Endothelial cell (in vitro differentiated cells): ENCODE data around the gene TTC7B. TPM values are rescaled to one million over a fixed set of nuclear protein-coding genes. Genes with fewer than 3 reads are reported as not detected.

Experiments
- DNase-seq: peaks from one replicate; pipeline ENCODE4 v3.0.0; 2021; ENCODE audit warnings: low spot score
- H3K27ac Mint-ChIP-seq: one replicate; pipeline ENCODE4 v1.8.0; 2021; ENCODE audit warnings: mixed read lengths, inconsistent platforms; ENCODE audit not compliant: unreplicated experiment
- H3K27me3 Mint-ChIP-seq: one replicate; pipeline ENCODE4 v1.8.0; 2021; ENCODE audit warnings: mild to moderate bottlenecking, moderate library complexity, mixed read lengths, inconsistent platforms; ENCODE audit not compliant: unreplicated experiment
- H3K36me3 Mint-ChIP-seq: one replicate; pipeline ENCODE4 v1.8.0; 2021; ENCODE audit warnings: mild to moderate bottlenecking, low read depth, mixed read lengths, inconsistent platforms; ENCODE audit not compliant: unreplicated experiment
- H3K4me1 Mint-ChIP-seq: one replicate; pipeline ENCODE4 v1.8.0; 2021; ENCODE audit warnings: mild to moderate bottlenecking, mixed read lengths, inconsistent platforms; ENCODE audit not compliant: unreplicated experiment
- H3K4me3 Mint-ChIP-seq: one replicate; pipeline ENCODE4 v1.8.0; 2021; ENCODE audit warnings: mild to moderate bottlenecking, mixed read lengths, inconsistent platforms; ENCODE audit not compliant: unreplicated experiment
- H3K9me3 Mint-ChIP-seq: one replicate; pipeline ENCODE4 v1.8.0; 2021; ENCODE audit warnings: mixed read lengths, inconsistent platforms; ENCODE audit not compliant: unreplicated experiment
- total RNA-seq: library from RNA; stranded (reverse); fragmentation: NEBNext Ultra II Directional; extraction: Animal tissue kit (Norgen Biotek cat#: 25700); gene quantifications from one replicate; pipeline ENCODE4 v1.2.1, GENCODE V29; 2021; ENCODE audit not compliant: unreplicated experiment
- TF ChIP-seq, protein P1 (sequence below): fragments of 200-600 bp; sonication (generic); IDR thresholded peaks from one replicate; pipeline ENCODE4 v1.5.0; 2021; ENCODE audit warnings: antibody characterized with exemption; ENCODE audit not compliant: unreplicated experiment

Gene TTC7B
- total RNA-seq, 1 donor from 2014 or later: 93.5 TPM

DNA sequence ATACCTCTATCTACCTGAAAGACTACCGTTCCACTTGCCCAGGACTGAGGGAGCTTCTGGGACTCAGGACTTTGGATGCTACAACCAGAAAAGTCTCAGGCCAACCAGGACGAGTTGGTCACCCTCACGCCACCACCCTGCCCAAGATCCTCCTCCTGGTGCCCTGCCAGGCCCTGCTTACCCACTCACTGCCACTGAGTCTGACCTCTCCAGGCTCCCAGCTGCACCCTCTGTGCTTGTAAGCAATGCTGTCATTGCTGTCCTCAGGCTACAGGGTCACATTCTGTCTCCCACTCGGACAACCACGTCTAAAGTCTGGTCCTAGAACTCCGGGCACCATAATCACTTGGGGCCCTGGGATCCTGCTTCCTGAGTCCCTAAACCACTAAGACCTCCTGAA lies 9.2 kb downstream of the TTC7B start:
- Mint-ChIP-seq H3K4me3 (peak overlapping the region; percentile 70), H3K9me3 (no peaks in the 10 kb centered on the region), H3K27ac (peak overlapping the region; percentile 42), H3K36me3 (peaks cover 9% of the 10 kb centered on the region), H3K27me3 (peaks cover 19% of the 10 kb centered on the region), H3K4me1 (peaks cover 28% of the 10 kb centered on the region)
- no peak for DNase-seq
- TF ChIP-seq, protein P1, sequence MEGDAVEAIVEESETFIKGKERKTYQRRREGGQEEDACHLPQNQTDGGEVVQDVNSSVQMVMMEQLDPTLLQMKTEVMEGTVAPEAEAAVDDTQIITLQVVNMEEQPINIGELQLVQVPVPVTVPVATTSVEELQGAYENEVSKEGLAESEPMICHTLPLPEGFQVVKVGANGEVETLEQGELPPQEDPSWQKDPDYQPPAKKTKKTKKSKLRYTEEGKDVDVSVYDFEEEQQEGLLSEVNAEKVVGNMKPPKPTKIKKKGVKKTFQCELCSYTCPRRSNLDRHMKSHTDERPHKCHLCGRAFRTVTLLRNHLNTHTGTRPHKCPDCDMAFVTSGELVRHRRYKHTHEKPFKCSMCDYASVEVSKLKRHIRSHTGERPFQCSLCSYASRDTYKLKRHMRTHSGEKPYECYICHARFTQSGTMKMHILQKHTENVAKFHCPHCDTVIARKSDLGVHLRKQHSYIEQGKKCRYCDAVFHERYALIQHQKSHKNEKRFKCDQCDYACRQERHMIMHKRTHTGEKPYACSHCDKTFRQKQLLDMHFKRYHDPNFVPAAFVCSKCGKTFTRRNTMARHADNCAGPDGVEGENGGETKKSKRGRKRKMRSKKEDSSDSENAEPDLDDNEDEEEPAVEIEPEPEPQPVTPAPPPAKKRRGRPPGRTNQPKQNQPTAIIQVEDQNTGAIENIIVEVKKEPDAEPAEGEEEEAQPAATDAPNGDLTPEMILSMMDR: no peak

DNA sequence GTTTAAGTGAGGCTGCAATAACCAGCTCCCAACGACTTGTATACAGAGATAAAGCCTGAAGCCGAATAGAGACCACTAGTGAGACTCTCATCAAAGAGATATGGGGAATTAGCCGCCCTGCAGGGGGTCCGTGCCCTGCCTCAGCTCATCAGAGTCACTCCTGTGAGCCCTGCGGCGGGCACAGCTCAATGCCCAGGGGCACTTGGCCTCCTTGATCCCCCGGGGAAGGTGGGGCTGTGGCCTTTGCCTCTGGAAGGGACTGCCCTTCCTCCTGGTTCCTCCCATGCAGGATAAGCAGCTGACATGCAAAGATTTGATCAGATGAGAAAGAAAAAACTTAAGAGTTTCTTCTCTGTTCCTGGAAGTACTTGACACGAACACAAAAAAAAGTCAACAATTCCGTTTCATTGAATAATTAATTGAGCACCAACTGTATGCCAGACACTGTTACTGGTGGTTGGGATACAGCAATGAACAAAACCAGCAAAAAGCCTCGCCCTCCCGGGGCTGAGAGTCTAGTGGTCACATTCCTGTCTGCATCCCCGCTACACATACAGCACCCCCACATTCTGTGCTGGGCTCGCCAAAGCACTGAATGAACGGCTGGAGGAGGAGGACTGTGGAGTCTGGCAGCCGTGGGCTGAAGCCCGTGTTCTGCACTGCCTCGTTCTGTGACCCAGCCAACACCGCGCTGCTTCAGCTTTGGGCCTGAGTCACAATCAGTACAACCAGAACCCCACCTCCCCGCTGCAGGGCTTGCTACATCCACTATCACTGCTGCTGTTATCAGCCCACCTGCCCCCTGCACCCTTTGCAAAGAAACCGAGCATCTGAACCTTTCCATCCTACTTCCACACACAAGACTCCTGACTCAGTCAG lies 10.3 kb downstream of the TTC7B start:
- Mint-ChIP-seq H3K36me3 (peaks cover 8% of the 10 kb centered on the region), H3K4me1 (peaks cover 36% of the 10 kb centered on the region), H3K27ac (peak overlapping the region; percentile 42), H3K27me3 (peaks cover 26% of the 10 kb centered on the region), H3K9me3 (no peaks in the 10 kb centered on the region), H3K4me3 (no peak overlapping the region)
- no peak for DNase-seq
- TF ChIP-seq, protein P1: no peak

DNA sequence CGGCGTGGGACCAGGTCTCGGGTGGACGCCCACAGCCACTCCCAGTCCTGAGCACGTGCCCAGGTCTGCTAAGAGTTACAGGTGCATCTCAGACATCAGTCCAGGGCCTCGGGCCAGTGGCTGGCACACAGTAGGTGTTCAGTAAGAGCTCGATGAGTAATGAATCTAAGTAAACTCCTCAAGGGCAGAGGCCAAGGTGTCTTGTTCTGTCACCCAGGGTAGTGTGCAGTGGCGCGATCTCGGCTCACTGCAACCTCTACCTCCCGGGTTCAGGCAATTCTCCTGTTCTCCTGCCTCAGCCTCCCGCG lies 11.2 kb downstream of the TTC7B start:
- TF ChIP-seq, protein P1: no peak
- Mint-ChIP-seq H3K4me3 (no peak overlapping the region), H3K27ac (peak overlapping the region; percentile 30), H3K9me3 (no peaks in the 10 kb centered on the region), H3K27me3 (peaks cover 26% of the 10 kb centered on the region), H3K4me1 (peaks cover 39% of the 10 kb centered on the region), H3K36me3 (peaks cover 8% of the 10 kb centered on the region)
- no peak for DNase-seq

DNA sequence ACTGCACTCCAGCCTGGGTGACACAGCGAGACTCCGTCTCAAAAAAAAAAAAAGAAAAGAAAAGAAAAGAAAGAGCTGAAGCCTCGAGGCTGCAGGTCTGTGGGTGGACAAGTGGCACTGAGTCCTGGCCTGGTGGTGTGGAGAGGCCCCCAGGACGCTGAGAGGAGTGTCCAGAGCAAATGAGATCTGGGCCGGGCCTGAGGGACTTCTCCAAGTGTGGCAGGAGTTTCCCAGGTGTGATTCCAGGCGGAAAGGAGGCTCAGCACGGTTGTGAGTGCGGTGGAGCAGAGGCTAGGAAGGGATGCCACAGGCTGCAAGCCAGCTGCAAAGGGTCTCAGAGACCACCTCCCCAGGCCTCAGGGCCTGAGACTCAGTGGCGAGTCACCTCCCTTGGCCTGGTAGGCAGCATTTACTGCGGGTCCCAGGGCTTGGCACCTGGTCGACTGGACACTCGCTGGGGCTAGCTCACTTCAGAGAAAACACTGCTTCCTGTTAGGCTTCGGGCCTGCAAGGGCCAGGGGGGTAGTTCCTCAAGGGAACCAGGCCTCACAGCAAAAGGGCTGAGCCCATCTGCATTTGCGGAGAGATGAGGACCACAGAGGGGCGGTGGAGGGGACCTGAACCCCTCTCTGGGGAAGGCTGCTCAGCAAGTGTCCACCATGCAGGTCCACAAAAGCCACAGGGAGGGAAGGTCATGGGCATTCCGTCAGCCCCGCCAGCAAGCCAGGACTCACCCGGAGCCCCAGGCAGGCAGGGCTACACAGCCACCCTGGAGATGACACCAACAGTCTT lies 11.7 kb downstream of the TTC7B start:
- Mint-ChIP-seq H3K4me3 (no peak overlapping the region), H3K27ac (peak overlapping the region; percentile 96), H3K36me3 (peaks cover 9% of the 10 kb centered on the region), H3K4me1 (peaks cover 42% of the 10 kb centered on the region), H3K9me3 (no peaks in the 10 kb centered on the region), H3K27me3 (peaks cover 26% of the 10 kb centered on the region)
- TF ChIP-seq, protein P1: no peak
- DNase-seq: no peak

DNA sequence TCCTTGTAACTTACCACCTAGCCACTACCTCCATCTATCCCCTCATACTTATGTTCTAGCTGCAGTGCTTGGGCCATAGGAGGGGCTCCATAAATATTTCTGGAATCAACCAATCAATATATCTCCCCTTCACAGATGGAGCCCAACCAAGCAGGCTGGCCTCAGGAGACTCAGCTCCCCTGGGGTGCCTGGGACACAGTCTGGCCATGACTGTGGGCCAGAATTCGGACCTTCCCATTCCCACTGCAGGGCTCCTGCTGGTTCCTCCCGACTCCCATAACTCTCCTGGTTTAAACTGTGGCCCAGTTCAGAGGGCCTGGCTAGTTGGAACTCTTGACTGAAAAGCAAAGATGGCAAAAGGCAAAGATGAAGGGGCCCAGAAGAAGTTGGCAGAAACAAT lies 13.0 kb downstream of the TTC7B start:
- Mint-ChIP-seq H3K27ac (peak overlapping the region; percentile 96), H3K27me3 (peaks cover 26% of the 10 kb centered on the region), H3K4me3 (peak overlapping the region; percentile 6), H3K36me3 (peaks cover 15% of the 10 kb centered on the region), H3K9me3 (no peaks in the 10 kb centered on the region), H3K4me1 (peaks cover 44% of the 10 kb centered on the region)
- no peak for DNase-seq
- TF ChIP-seq, protein P1: no peak
